Fibroblast of pulmonary artery (primary cell): ENCODE data around the gene ITM2C.

Source experiments
- DNase-seq: peaks from one replicate; pipeline ENCODE4 v3.0.0-alpha.2; 2010; ENCODE audit warnings: low read depth
- H3K4me3 ChIP-seq: replicated peaks from 2 replicates; pipeline ENCODE4 v1.5.1; 2011; ENCODE audit warnings: low read depth, mild to moderate bottlenecking, control low read depth, low read length, moderate library complexity
- CTCF ChIP-seq: IDR thresholded peaks from 2 replicates; pipeline ENCODE4 v1.5.1; 2011; ENCODE audit warnings: mild to moderate bottlenecking, control low read depth, low read length, inconsistent platforms; ENCODE audit errors: missing control alignments

The ITM2C gene

GRCh38 chr2:230921806-230922595 lies 57.3 kb downstream of the ITM2C start:
- H3K4me3 ChIP-seq: no peak overlapping the region
- no peak for DNase-seq
- no peak for TF ChIP-seq CTCF

GRCh38 chr2:230922951-230923717 lies 58.4 kb downstream of the ITM2C start:
- TF ChIP-seq CTCF: no peak
- no peak overlapping the region for H3K4me3 ChIP-seq
- DNase-seq: no peak

- H3K4me3 ChIP-seq: no peak overlapping the region
- no peak for TF ChIP-seq CTCF
Observed at GRCh38 chr2:230924092-230924469, 59.3 kb downstream of the ITM2C start.

GRCh38 chr2:230924470-230925341 lies 60.0 kb downstream of the ITM2C start, which contains the start of gene GPR55:
Gene GPR55, minus strand, starts transcription at chr2:230925242. Its CDS starts 14,280 bp downstream, at chr2:230910962.
- TF ChIP-seq CTCF: no peak
- DNase-seq: no peak
- no peak within 1 kb of the TSS for H3K4me3 ChIP-seq

More at GRCh38 chr2:230924092-230924469, 59.3 kb downstream of the ITM2C start:
- DNase-seq: no peak

- TF ChIP-seq CTCF: no peak
- H3K4me3 ChIP-seq: no peak overlapping the region
- no peak for DNase-seq
Observed at GRCh38 chr2:230925443-230925878, 60.7 kb downstream of the ITM2C start.

- no peak overlapping the region for H3K4me3 ChIP-seq
- TF ChIP-seq CTCF: peak; percentile 5
- DNase-seq: no peak
Observed at GRCh38 chr2:230925879-230926765, 61.4 kb downstream of the ITM2C start.
